Motor neuron (in vitro differentiated cells): Measurements from ENCODE around the gene ZNF423. TPM values are rescaled to one million over a fixed set of nuclear protein-coding genes. Genes with fewer than 3 reads are reported as not detected.

Experiments
- ATAC-seq, 8 experiments: fragments of 200-7000 bp; cut with Tn5 transposase; replicated peaks in 6 of 8; 2 replicates each; pipeline ENCODE4 v1.8.0; 2021; ENCODE audit warnings: mild to moderate bottlenecking in 8 of 8, moderate library complexity in 8 of 8
- H3K27ac ChIP-seq, 2 donors: fragments of 250-450 bp; sonication (Bioruptor Pico); 2 replicates each; pipeline ENCODE4 v1.9.0; 2021; ENCODE audit warnings: antibody characterized with exemption in 2 of 2, mild to moderate bottlenecking in 2 of 2, moderate library complexity in 1 of 2
- H3K4me1 ChIP-seq, 2 donors: fragments of 250-450 bp; sonication (Bioruptor Pico); replicated peaks in 1 of 2; 2 replicates each; pipeline ENCODE4 v1.6.1; 2021; ENCODE audit warnings: antibody characterized with exemption in 2 of 2, mild to moderate bottlenecking in 2 of 2, moderate library complexity in 1 of 2
- H3K4me3 ChIP-seq, 5 donors: fragments of 250-450 bp; sonication (Bioruptor Pico); 2 replicates each; pipeline ENCODE4 v1.9.0; 2021; ENCODE audit warnings: antibody characterized with exemption in 5 of 5, mild to moderate bottlenecking in 5 of 5, moderate library complexity in 4 of 5
- WGBS, 10 experiments: fragments of 450-650 bp; shearing (Covaris generic); methylation state at CpG; one replicate each; pipeline ENCODE4 v1.0.0; 2022; 5-methylcytosine and 5-hydroxymethylcytosine counted together
- in situ Hi-C, 9 experiments: fragments of 400-800 bp; cut with MboI; loops; one replicate each; pipeline ENCODE4 v1.15.0; 2021; ENCODE audit warnings: low sequenced_read_pairs in 9 of 9, low pct_unique_long_range_greater_than_20kb in 2 of 9; ENCODE audit not compliant: unreplicated experiment in 9 of 9
- total RNA-seq, 8 experiments: library from RNA; unstranded; fragments of 300-600 nt; gene quantifications; 2 replicates each; pipeline versions ENCODE4 v1.2.3 to v1.2.4, GENCODE V29; 2022

ZNF423 gene
- total RNA-seq, 8 experiments from 2014 or later = 1.1 to 31.2 (median 19.0) TPM

- ATAC-seq = peak in 3 of 8 experiments; percentile 18 to 37 (median 26)
- WGBS, 10 experiments = 0 to 90% (median 28%) methylated on average over 1 to 14 of the region's 22 CpGs
- Histone ChIP-seq H3K4me1 (peaks cover 0 to 6% of the 10 kb centered on the region in 2 donors), H3K4me3 (peak overlapping the region; percentile 1 to 23 (median 20)), H3K27ac (no peak overlapping the region)
- in situ Hi-C loops = no loop called here
Measured at GRCh38 chr16:49483651-49484450, 372.1 kb downstream of the ZNF423 start.

GRCh38 chr16:49483251-49483650 lies 372.7 kb downstream of the ZNF423 start:
- Histone ChIP-seq H3K27ac (no peak overlapping the region), H3K4me3 (no peak overlapping the region), H3K4me1 (peaks cover 0 to 6% of the 10 kb centered on the region in 2 donors)
- 48 to 90% (median 83%) methylated on average over 1 to 6 of the region's 9 CpGs; no CpG with 5 or more reads in 3 of the 10 experiments for WGBS, 10 experiments
- ATAC-seq = no peak
- in situ Hi-C loops = no loop called here

- WGBS, 10 experiments = 7 to 89% (median 75%) methylated on average over 2 to 5 of the region's 8 CpGs; no CpG with 5 or more reads in 2 of the 10 experiments
- no peak overlapping the region for H3K4me3 ChIP-seq
- in situ Hi-C loops = no loop called here
- peaks cover 0 to 6% of the 10 kb centered on the region in 2 donors for H3K4me1 ChIP-seq
- no peak for ATAC-seq
- no peak overlapping the region for H3K27ac ChIP-seq
Measured at GRCh38 chr16:49482690-49483089, 373.2 kb downstream of the ZNF423 start.

- ATAC-seq = no peak
- in situ Hi-C loops = no loop called here
- Histone ChIP-seq H3K27ac (no peak overlapping the region), H3K4me3 (no peak overlapping the region), H3K4me1 (peaks cover 0 to under 1% of the 10 kb centered on the region in 2 donors)
Measured at GRCh38 chr16:49478616-49479015, 377.3 kb downstream of the ZNF423 start.

GRCh38 chr16:49478107-49478506 lies 377.8 kb downstream of the ZNF423 start:
- in situ Hi-C loops = no loop called here
- no peak for ATAC-seq
- Histone ChIP-seq H3K27ac (no peak overlapping the region), H3K4me1 (no peaks in the 10 kb centered on the region), H3K4me3 (no peak overlapping the region)
- 0 to 100% (median 55%) methylated on average over 1 to 3 of the region's 3 CpGs; no CpG with 5 or more reads in 4 of the 10 experiments for WGBS, 10 experiments

GRCh38 chr16:49477250-49477895 lies 378.5 kb downstream of the ZNF423 start:
- in situ Hi-C loops = no loop called here
- no peaks in the 10 kb centered on the region for H3K4me1 ChIP-seq
- H3K4me3 ChIP-seq = no peak overlapping the region
- no peak overlapping the region for H3K27ac ChIP-seq
- no peak for ATAC-seq

- in situ Hi-C loops = no loop called here
- Histone ChIP-seq H3K27ac (no peak overlapping the region), H3K4me1 (peaks cover 0 to 2% of the 10 kb centered on the region in 2 donors), H3K4me3 (no peak overlapping the region)
- 57% methylated on average over 6 of the region's 11 CpGs; no CpG with 5 or more reads in 9 of the 10 experiments for WGBS, 10 experiments
- peak in 1 of 8 experiments; percentile 19 for ATAC-seq
Measured at GRCh38 chr16:49474741-49475140, 381.2 kb downstream of the ZNF423 start.

- Histone ChIP-seq H3K4me3 (no peak overlapping the region), H3K27ac (no peak overlapping the region), H3K4me1 (peaks cover 0 to 3% of the 10 kb centered on the region in 2 donors)
- in situ Hi-C loops = no loop called here
- 22 to 83% (median 80%) methylated on average over 2 to 4 of the region's 5 CpGs; no CpG with 5 or more reads in 7 of the 10 experiments for WGBS, 10 experiments
- no peak for ATAC-seq
Measured at GRCh38 chr16:49473773-49474172, 382.1 kb downstream of the ZNF423 start.

- Histone ChIP-seq H3K4me1 (peaks cover 0 to 3% of the 10 kb centered on the region in 2 donors), H3K27ac (no peak overlapping the region), H3K4me3 (no peak overlapping the region)
- in situ Hi-C loops = no loop called here
- 17 to 90% (median 76%) methylated on average over 1 to 5 of the region's 5 CpGs; no CpG with 5 or more reads in 6 of the 10 experiments for WGBS, 10 experiments
- no peak for ATAC-seq
Measured at GRCh38 chr16:49473131-49473530, 382.8 kb downstream of the ZNF423 start.

- Histone ChIP-seq H3K27ac (no peak overlapping the region), H3K4me3 (no peak overlapping the region), H3K4me1 (peaks cover 0 to 3% of the 10 kb centered on the region in 2 donors)
- in situ Hi-C loops = no loop called here
- 25 to 95% (median 81%) methylated on average over 2 to 12 of the region's 13 CpGs; no CpG with 5 or more reads in 5 of the 10 experiments for WGBS, 10 experiments
- ATAC-seq = no peak
Measured at GRCh38 chr16:49472598-49472997, 383.3 kb downstream of the ZNF423 start.

GRCh38 chr16:49471038-49471727 lies 384.7 kb downstream of the ZNF423 start:
- 14 to 100% (median 86%) methylated on average over 1 to 9 of the region's 11 CpGs for WGBS, 10 experiments
- in situ Hi-C loops = no loop called here
- peaks cover 0 to 3% of the 10 kb centered on the region in 2 donors for H3K4me1 ChIP-seq
- no peak for ATAC-seq
- no peak overlapping the region for H3K4me3 ChIP-seq
- no peak overlapping the region for H3K27ac ChIP-seq

- Histone ChIP-seq H3K4me3 (no peak overlapping the region), H3K4me1 (peaks cover 0 to 3% of the 10 kb centered on the region in 2 donors), H3K27ac (no peak overlapping the region)
- no peak for ATAC-seq
- in situ Hi-C loops = no loop called here
- 50 to 95% (median 89%) methylated on average over 1 to 3 of the region's 3 CpGs; no CpG with 5 or more reads in 6 of the 10 experiments for WGBS, 10 experiments
Measured at GRCh38 chr16:49470513-49470991, 385.4 kb downstream of the ZNF423 start.

- Histone ChIP-seq H3K4me1 (peaks cover 0 to 3% of the 10 kb centered on the region in 2 donors), H3K4me3 (no peak overlapping the region), H3K27ac (no peak overlapping the region)
- peak in 2 of 8 experiments; percentile 38 to 42 for ATAC-seq
- 64 to 100% (median 85%) methylated on average over 1 to 6 of the region's 13 CpGs; no CpG with 5 or more reads in 2 of the 10 experiments for WGBS, 10 experiments
- in situ Hi-C loops = no loop called here
Measured at GRCh38 chr16:49469930-49470451, 385.9 kb downstream of the ZNF423 start.
